Measurements from ENCODE around the gene RAVER2.

RAVER2 gene

GRCh38 chr1:64705591-64705990, 39.3 kb upstream of the RAVER2 start:
- H3K4me3 ChIP-seq (ENCODE audit: low read length), result no peak overlapping the region
- DNase-seq (ENCODE audit: low read depth), result no peak
- TF ChIP-seq CTCF (IDR thresholded peaks at IDR 0.05; ENCODE audit: insufficient read depth, low read depth, low read length, missing control alignments), result no peak

- no peak overlapping the region for H3K4me3 ChIP-seq (ENCODE audit: low read length)
- no peak for DNase-seq (ENCODE audit: low read depth)
- TF ChIP-seq CTCF (IDR thresholded peaks at IDR 0.05; ENCODE audit: insufficient read depth, low read depth, low read length, missing control alignments), result no peak
Measured at GRCh38 chr1:64711266-64711665, 33.6 kb upstream of the RAVER2 start.

GRCh38 chr1:64712049-64712448, 32.8 kb upstream of the RAVER2 start:
- TF ChIP-seq CTCF (IDR thresholded peaks at IDR 0.05; ENCODE audit: insufficient read depth, low read depth, low read length, missing control alignments), result no peak
- no peak overlapping the region for H3K4me3 ChIP-seq (ENCODE audit: low read length)
- DNase-seq (ENCODE audit: low read depth), result no peak

- no peak for TF ChIP-seq CTCF (IDR thresholded peaks at IDR 0.05; ENCODE audit: insufficient read depth, low read depth, low read length, missing control alignments)
- no peak for DNase-seq (ENCODE audit: low read depth)
Measured at GRCh38 chr1:64715186-64715585, 29.7 kb upstream of the RAVER2 start.

GRCh38 chr1:64721135-64721534, 23.7 kb upstream of the RAVER2 start:
- no peak for TF ChIP-seq CTCF (IDR thresholded peaks at IDR 0.05; ENCODE audit: insufficient read depth, low read depth, low read length, missing control alignments)
- DNase-seq (ENCODE audit: low read depth), result no peak
- no peak overlapping the region for H3K4me3 ChIP-seq (ENCODE audit: low read length)

More at GRCh38 chr1:64715186-64715585, 29.7 kb upstream of the RAVER2 start:
- H3K4me3 ChIP-seq (ENCODE audit: low read length), result no peak overlapping the region

- no peak for TF ChIP-seq CTCF (IDR thresholded peaks at IDR 0.05; ENCODE audit: insufficient read depth, low read depth, low read length, missing control alignments)
- no peak for DNase-seq (ENCODE audit: low read depth)
- H3K4me3 ChIP-seq (ENCODE audit: low read length), result no peak overlapping the region
Measured at GRCh38 chr1:64721576-64722145, 23.2 kb upstream of the RAVER2 start.

GRCh38 chr1:64727861-64728260, 17.0 kb upstream of the RAVER2 start:
- no peak for TF ChIP-seq CTCF (IDR thresholded peaks at IDR 0.05; ENCODE audit: insufficient read depth, low read depth, low read length, missing control alignments)
- no peak overlapping the region for H3K4me3 ChIP-seq (ENCODE audit: low read length)
- no peak for DNase-seq (ENCODE audit: low read depth)
